ENCODE results near the gene SBNO1.

DNA sequence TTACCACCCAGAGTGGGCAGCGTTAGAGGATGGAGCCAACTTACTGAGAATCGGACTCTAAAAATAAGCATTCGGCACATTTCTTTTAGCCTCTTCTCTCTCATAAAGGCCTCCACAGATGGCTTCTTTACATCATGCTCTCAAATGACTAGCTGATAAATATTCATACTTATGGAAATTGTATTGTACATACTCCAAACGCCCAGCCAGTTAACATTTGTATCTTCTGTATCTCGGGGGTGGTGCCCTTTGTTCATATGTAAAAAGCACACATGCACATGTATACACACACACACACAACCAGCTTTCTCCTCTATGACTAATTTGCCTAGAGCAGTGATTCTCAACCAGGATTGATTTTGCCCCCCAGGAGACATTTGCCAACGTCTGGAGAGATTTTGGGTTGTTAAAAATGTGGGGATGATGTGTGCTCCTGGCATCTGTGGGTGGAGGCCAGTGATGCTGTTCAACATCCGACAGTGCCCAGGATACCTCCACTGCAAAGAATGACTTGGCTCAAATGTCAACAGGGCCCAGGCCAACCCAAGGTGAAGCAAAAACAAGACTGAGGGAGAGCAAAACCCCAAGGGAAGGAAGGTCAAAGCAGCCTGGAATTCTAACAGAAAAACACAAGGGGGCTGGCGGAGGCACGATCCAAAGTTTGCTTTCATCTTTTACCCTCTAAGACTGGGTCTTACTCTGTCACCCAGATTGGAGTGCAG, 77.8 kb downstream of the SBNO1 start:
- TF ChIP-seq ZBTB33 (IDR thresholded peaks at IDR 0.05; ENCODE audit: extremely low read depth, insufficient replicate concordance, low read length): no peak
- no peak for TF ChIP-seq JUND (IDR thresholded peaks at IDR 0.05)
- TF ChIP-seq, protein P1, sequence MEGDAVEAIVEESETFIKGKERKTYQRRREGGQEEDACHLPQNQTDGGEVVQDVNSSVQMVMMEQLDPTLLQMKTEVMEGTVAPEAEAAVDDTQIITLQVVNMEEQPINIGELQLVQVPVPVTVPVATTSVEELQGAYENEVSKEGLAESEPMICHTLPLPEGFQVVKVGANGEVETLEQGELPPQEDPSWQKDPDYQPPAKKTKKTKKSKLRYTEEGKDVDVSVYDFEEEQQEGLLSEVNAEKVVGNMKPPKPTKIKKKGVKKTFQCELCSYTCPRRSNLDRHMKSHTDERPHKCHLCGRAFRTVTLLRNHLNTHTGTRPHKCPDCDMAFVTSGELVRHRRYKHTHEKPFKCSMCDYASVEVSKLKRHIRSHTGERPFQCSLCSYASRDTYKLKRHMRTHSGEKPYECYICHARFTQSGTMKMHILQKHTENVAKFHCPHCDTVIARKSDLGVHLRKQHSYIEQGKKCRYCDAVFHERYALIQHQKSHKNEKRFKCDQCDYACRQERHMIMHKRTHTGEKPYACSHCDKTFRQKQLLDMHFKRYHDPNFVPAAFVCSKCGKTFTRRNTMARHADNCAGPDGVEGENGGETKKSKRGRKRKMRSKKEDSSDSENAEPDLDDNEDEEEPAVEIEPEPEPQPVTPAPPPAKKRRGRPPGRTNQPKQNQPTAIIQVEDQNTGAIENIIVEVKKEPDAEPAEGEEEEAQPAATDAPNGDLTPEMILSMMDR (IDR thresholded peaks at IDR 0.05 in 2 of 3, conservative IDR thresholded peaks at IDR 0.05 in 1 of 3; ENCODE audit: borderline replicate concordance in 1 of 3, insufficient read depth in 1 of 3, low read depth in 2 of 3, low read length in 2 of 3): no peak
- TF ChIP-seq EZH2 (IDR thresholded peaks at IDR 0.05): no peak
- TF ChIP-seq SIN3A (IDR thresholded peaks at IDR 0.05; ENCODE audit: low read depth): no peak
- TF ChIP-seq SP1 (IDR thresholded peaks at IDR 0.05; ENCODE audit: low read depth): no peak
- no peak for TF ChIP-seq REST (IDR thresholded peaks at IDR 0.05; ENCODE audit: low read depth)
- TF ChIP-seq YY1 (IDR thresholded peaks at IDR 0.05; ENCODE audit: extremely low read depth, insufficient replicate concordance, low read depth, low read length): no peak

Data from HCT116 (cell line).